CD4-positive, alpha-beta T cell treated with Interleukin-15 for 4 hours (primary cell): ENCODE results near the gene AJAP1.
A peak's percentile ranks its signal among the peaks of the same experiment; 100 is the strongest.

Experiments used
- DNase-seq: peaks from one replicate; pipeline ENCODE4 v3.0.0-alpha.2; 2020; ENCODE audit warnings: low spot score

The AJAP1 gene

DNA sequence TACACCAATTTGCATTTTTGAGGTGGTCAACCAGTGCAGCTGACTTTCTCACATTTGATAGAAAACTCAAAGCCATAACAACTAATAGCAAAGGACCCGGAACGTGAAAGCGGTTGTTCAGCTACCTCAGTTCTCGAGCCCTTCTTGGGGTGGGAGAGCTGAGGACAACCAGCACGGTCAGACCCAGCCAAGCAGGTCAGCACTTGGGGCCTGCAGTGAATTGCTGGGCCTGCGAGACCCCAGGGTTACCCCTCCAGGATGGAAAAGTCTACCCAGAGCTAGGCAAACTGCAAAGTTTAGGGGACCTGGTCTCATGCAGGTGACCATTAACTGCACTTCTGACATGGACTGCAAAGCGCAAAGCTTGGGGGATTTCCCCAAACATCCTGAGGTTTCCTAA is 23.8 kb upstream of the AJAP1 start:
- DNase-seq = no peak

- no peak for DNase-seq
Observed at GRCh38 chr1:4631321-4631720, 23.1 kb upstream of the AJAP1 start.

GRCh38 chr1:4633346-4633745 is 21.1 kb upstream of the AJAP1 start:
- DNase-seq = no peak

DNA sequence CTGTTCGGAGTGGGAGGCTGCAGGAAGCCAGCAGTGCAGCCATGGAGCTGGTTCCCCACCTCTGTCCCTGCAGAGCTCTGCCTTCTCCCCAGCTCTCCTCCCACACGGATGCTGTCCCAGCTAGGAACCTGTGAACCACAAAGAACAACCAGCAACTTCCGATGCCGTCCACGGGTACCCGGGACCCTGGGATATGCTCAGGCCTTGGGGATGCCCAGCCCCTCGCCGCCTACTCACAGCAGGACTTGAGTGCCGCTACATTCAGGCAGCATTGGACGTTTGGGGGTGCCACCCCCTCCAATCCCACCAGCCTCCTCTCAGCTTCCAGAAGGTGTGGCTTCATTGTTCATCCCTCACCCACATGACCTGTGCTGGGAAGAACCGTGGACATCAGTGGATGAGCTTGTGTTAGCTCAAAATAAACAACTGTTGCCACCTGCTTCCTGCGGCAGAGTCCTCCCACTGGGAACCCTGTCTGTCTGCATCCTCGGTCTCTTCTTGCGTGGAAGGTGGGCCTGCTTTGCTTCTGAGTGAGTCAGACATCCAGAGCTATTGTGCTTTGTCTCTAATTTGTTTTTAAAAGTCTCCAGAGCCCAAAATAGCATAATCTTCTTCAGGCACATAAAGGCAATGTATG is 20.1 kb upstream of the AJAP1 start:
- no peak for DNase-seq

- no peak for DNase-seq
Observed at GRCh38 chr1:4634793-4635406, 19.5 kb upstream of the AJAP1 start.

DNA sequence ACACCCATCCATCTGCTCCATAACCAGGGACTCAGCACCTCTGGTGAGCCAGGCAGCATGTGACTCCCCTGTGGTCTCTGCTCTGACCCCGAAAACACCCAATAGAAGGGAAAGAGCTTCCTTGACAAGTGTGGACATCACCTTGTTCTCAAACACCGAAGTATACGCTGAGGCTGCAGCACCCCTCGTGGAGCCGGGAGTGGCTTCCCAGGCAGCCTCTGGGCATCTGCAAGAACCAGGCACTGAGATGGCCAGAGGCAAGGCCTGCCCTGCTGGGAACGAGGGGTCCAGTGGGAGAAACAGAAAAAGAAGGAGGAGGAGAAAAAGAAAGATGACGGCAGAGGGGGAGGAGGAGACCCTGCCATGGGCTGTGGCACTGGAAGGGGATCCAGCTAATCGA is 18.2 kb upstream of the AJAP1 start:
- no peak for DNase-seq

DNA sequence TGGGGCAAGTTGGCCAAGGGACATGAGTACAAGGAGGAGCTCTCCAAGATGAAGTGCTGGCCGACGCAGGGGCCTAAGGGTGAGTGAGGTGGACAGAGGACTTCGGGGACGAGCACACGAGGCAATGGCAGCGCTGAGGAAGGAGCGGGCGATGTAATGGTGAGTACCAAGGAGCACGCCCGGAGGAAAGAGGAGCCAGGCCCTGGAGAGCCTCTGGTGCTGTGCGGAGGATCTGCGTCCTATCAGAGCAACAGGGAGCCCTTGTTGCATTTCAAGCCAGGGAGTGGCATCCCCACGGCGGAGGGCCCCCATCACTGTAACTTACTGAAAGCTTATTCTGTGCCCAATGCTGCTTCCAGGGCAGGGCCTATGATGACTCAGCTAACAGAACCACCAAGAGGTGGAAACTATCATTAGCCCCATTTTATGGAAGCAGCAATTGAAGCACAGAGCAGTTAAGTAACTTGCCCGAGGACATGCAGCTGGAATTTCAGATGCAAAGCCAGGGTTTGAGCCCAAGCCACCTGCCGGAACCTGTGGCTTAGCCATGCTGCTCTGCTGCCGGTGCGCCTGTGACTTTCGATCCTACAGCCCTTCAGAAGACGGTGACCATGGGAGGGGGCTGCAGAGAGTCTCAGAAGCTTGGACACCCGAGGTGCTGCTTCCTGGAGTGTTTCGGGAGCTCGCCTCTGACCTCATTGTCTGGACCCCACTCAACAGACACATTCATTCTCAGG is 17.6 kb upstream of the AJAP1 start:
- DNase-seq = no peak

GRCh38 chr1:4637616-4638344 is 16.6 kb upstream of the AJAP1 start:
- DNase-seq = no peak

DNA sequence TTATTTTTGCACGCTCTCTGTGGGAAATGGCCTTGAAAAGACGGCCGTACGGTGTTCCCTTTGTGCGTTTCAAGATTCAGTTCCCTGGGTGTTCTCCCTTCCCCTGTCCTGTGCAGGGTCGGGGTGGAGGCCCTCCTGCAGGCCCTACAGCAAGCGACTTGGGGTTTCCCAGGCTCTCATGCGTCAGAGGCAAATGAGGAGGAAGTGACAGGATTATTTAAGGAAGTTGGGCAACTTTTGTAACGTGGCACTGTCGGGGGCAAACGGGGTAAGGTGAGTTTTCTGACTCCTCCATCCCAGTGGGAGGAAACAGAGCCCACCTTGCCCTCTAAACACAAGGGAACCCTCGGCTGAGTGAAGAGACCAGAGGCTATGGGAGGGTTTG is 16.1 kb upstream of the AJAP1 start:
- no peak for DNase-seq

DNA sequence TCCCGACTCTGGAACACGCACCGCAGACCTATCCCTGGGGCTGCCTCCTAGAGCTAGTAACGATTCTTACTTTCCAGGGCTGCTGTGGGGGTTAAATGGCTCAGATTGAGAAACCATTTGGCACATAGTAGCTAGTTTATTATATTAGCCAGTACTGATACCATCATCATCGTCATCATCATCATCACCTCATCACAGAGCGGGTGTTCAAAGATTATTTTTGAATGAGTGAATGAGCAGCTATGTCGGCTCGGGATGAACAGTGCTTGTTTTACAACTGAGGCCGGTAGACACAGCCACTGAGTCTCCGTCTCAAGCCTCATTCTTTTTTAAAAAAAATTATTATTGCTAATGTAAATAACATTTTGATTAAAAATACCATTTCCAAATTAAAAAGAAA is 13.5 kb upstream of the AJAP1 start:
- DNase-seq = no peak

GRCh38 chr1:4647391-4647790 is 7.0 kb upstream of the AJAP1 start:
- no peak for DNase-seq

DNA sequence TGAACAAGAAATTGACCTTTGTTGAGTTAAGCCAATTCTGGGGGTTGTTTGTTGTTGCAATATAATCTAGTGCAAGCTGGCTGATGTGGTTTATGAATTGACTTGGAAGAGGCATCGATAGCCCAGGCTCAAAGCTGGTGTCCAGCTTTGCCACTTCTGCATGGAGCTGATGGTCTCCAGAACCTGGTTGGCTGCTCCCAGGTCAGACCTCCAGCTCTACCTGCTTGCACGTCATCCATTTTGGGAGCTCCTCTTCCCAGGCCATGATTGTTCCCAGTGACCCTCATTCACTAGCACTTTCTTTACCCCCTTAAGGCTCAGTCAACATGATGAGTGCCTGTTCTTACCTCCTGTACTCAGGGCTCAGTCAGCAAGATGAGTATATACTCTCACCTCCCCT is 5.8 kb upstream of the AJAP1 start:
- DNase-seq = no peak

GRCh38 chr1:4650481-4650880 is 3.9 kb upstream of the AJAP1 start:
- DNase-seq = no peak

- DNase-seq = no peak
Observed at GRCh38 chr1:4650981-4651380, 3.4 kb upstream of the AJAP1 start.

- DNase-seq = peak; percentile 40
Observed at GRCh38 chr1:4652631-4653327, 1.6 kb upstream of the AJAP1 start.

DNA sequence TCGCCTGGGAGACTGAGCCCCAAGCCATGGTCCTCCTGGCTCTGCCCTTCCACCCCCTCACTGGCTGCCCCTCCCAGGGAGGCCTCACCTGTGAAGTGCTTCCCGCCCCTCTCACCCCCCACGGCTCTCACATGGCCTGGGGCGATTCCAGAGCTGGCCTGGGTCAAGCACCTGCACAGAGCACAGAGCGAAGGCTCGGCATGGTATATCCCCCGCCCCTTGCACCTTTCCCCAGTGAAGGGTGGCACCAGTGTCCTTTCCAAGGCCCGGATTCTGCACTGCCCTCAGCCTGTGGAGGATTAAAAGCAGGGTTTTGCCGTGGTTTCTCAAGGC is 1.1 kb upstream of the AJAP1 start:
- DNase-seq = no peak

DNA sequence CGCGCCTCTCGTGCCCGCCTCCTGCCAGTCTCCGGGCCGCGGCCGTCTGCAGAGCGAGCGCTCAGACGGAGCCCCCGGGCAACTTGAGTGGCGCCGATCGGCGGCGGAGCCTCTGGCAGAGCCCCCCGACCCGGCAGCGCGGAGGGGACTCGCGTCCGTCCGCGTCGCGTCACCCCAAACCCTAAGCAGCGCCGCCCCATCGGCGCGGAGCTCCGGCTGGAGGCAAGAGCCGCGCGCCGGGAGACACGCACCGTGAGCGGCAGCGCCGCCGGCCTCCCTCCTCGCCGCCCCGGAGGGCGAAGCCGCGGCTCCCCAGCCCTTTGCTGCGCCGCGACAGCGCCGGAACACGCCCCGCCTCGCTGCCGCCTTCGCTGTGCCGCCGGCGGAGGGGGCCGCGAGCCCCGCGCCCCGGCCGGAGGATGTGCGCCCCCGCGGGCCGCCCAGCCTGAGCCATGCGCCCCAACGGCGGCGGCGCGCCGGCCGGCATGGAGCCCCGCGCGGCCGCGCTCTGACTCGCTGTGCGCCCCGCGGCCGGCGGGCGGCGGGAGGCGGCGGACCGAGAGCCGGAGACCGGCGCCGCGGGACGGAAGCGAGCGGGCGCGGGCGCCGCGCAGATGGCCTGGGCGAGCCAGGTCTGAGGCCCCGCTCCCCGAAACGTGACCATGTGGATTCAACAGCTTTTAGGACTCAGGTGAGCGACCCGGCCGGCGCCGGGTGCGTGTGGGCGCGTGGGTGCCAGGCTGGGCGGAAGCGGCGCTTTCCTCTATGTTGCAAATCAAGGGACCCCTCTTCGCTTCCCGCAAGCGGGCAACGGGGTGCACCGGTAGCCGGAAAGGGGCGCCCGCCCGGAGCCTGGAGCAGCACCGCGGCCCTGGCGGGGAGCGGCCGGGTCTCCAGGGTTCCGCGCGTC is 610 bp downstream of the AJAP1 start:
- DNase-seq = no peak

DNA sequence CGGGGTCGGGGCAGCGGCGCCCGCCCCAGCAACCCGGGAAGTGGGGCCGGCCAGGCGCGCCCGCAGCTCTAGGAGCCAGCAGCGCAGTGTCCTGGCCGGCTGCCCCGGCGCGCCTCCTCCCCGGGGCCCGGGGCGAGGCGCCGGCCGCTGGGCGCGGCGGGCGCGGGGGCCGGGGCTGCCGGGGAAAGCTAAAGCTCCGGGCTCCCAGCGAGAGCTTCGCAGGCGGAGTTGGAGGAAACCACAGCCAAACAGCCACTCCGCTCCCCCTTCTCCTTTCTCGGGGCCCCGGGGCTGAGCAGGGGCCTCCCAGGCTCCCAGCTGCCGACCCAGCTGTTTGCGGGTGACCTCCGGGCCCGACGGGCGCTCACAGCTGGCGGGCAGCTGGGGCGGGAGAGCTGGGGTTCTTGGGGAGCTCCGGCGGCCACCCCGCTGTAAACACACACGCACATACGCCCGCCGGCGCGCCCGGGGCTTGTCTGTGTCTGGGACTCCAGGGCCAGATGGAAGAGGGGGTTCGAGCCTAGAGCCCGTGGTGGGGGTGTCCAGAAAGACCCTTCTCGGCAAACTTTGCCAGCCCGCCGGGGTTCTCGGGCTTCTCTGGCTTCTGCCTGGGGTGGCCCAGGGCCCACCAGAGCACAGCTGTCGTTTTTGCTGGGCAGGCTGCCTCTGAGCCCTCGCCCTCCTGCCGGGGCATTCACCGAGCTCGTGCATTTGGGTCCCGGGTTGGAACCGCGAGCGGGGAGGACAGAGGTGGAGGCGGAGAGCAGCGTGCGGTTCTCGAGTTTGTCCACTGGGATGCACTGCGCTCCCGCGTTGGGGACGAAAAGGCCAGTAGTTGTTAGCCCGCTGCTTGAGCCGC is 1.5 kb downstream of the AJAP1 start:
- DNase-seq = no peak

- DNase-seq = no peak
Observed at GRCh38 chr1:4656533-4657140, 2.2 kb downstream of the AJAP1 start.

DNA sequence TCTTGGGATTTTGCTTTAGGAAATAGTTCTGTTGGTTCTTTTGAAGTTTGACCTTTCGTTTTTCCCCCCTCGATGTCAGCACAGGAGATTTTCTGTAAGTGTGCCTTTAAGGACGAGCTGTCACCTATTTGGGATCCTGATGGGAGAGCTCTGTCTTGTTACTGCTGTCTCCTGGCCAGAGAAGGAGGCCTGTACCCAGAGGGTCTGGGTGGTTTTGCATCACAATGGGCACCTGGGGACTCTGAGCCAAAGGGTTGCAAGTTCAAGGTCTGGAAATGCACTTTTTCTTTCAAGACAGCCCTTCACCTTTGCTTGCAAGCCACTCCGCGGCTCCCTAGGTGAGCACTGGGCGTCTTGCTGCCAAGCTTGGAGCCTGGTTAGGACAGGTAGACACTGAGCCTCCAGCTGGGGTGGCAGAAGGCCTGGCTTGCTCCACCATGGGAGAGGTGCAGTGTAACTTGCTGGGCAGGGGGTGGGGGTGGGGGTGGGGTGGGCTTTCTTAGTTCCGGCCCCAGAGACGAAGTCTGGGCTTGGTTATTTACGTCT is 2.9 kb downstream of the AJAP1 start:
- no peak for DNase-seq
